GM18517 (cell line): ENCODE measurements around the gene GRIA2.

Experiments
- ATAC-seq: cut with Tn5 transposase; IDR thresholded peaks from one replicate; pipeline ENCODE4 v1.9.1; 2021; ENCODE audit warnings: mild to moderate bottlenecking, moderate library complexity; ENCODE audit not compliant: unreplicated experiment

The GRIA2 gene

DNA sequence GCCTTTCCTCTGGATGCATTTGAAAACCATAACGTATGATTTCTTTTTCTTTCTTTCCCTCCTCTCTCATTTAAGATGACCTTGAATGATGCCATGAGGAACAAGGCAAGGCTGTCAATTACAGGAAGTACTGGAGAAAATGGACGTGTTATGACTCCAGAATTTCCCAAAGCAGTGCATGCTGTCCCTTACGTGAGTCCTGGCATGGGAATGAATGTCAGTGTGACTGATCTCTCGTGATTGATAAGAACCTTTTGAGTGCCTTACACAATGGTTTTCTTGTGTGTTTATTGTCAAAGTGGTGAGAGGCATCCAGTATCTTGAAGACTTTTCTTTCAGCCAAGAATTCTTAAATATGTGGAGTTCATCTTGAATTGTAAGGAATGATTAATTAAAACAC, 142.8 kb downstream of the GRIA2 start:
- no peak for ATAC-seq

DNA sequence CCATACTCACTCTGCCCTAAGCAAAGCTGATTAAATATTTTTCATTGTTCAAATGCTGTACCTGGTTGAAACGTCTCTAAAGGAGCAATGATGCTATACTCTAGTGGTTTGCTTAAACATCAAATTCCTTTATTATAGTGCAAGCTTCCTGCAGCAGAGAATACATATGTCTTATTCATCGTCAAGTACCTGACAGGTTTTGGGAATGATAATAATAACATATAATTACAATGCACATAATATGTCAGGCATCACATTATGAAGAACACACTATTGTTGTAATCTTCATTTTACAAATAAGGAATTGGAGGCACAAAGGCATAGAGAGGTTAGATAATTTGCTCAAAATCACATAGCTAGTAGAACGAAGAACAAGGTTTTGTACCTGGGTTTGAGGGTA, 151.6 kb downstream of the GRIA2 start:
- ATAC-seq, result no peak

DNA sequence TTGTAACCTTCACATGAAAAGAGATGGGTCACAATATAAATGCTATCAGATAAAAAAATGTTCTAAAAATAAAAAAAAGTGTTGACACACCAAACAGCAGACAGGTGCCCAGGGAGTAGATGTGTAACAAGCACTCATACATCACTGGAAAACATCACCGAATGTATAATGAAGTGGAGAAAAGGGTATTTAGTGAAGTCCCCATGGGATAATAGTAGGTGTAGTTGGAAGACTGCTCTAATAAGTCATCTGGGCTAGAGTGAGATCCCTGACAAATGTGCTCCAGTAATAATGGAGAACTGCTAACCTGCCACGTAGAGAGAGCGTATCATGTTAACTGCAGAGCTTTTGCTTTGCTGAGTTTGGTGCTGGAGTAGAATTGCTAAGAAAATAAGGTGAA, 152.0 kb downstream of the GRIA2 start:
- ATAC-seq, result no peak

DNA sequence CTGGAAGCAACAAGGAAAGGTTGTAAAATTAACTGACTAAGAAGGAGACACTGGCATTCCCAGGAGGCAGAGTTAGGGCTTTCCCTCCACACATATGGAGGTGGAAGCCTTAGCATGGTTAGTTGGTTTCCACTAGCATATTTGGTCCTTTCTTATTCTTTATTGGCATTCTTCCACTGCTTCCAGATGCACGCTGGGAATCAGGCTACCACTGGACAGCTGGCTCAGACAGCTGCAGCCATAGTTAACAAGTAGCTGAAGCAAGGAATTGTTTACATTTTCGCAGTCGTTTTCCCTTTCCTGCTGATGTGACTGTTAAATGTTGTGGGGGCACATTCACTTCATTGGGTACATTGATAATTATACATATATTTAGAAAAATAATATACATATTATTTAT, 169.2 kb downstream of the GRIA2 start:
- ATAC-seq, result no peak

DNA sequence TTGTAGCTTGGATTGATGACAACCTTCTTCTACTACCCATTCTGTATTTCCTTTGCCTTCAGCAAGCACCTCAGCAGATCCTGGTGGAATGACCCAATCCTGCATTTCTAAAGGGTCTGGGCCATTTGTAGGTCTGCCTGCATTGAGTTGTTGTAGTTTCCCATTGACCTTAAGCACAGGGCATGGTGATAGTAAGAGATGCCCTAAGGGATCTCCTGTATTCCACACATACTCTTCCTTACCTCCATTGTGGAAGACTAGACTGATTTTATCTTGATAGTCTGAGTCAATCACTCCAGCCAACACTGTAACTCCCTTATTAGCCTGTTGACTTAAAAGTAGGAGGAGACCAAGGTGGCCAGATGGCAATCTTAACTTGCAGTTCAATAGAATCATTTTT, 184.5 kb downstream of the GRIA2 start:
- no peak for ATAC-seq
